Adipose tissue (tissue), 3 donors: ENCODE results near the gene DNAJB1. TPM values are rescaled to one million over a fixed set of nuclear protein-coding genes. Genes with fewer than 3 reads are reported as not detected.

Source experiments
- H3K27ac ChIP-seq: one replicate; pipeline ENCODE4 v1.5.1; 2013; ENCODE audit warnings: low read depth, low read length
- WGBS, 3 donors: extraction: QIAGEN DNeasy Blood & Tissue Kit; methylation state at CpG; one replicate each; pipeline ENCODE4 v1.1.7; 2013; 5-methylcytosine and 5-hydroxymethylcytosine counted together
- polyA plus RNA-seq, 3 donors: library from polyadenylated mRNA; stranded (reverse); fragments of 200-250 nt; gene quantifications; one replicate each; pipeline ENCODE4 v1.2.3, GENCODE V29; 2013
- donor health status: healthy with polysubstance abuse.
- donor health status: Bipolar disorder and iron deficiency.
- donor health status: healthy.

The DNAJB1 gene
- polyA plus RNA-seq, 3 donors, result 31.4 to 285 (median 166) TPM

- WGBS, 3 donors, result 56 to 77% (median 57%) methylated on average over 39 to 43 of the region's 43 CpGs
- no peak overlapping the region for H3K27ac ChIP-seq
These were observed 38.1 kb downstream of the DNAJB1 start for GRCh38 chr19:14479975-14480699.

DNA sequence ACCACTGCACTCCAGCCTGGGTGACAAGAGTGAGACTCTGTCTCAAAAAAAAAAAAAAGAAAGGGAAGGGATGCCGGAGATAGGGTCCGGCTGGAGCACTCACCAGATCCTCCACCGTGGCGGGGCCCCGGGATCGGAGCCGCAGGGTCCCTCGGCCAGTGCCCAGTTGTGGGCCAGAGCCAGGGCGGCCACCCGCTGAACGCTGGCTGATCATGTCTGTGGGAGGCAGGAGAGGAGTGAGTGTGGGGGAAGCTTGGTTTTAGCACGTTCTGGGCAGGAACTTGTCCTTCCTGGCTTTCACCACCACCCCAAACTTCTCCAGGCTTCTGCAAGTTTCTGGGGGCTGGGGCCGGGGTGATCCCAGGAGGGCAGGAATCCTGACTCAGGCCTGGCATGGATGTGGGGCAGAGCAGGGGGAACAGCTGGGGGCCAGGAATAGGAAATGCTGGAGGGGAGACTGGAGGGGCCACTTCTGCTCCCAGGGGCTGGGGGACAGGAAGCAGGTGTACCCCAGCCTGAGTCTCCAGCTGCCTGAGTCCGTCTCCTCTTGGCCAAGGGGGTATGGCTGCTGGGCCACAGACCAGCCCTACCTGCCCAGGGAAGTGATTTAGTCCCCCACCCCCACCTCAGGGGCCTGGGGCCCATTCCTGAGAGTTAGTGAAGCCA, 38.8 kb downstream of the DNAJB1 start:
- 73 to 95% (median 79%) methylated on average over 14 of the region's 14 CpGs for WGBS, 3 donors
- no peak overlapping the region for H3K27ac ChIP-seq

- WGBS, 3 donors, result 71 to 78% (median 73%) methylated on average over 17 to 24 of the region's 24 CpGs
- H3K27ac ChIP-seq, result no peak overlapping the region
These were observed 40.1 kb downstream of the DNAJB1 start for GRCh38 chr19:14478113-14478545.

DNA sequence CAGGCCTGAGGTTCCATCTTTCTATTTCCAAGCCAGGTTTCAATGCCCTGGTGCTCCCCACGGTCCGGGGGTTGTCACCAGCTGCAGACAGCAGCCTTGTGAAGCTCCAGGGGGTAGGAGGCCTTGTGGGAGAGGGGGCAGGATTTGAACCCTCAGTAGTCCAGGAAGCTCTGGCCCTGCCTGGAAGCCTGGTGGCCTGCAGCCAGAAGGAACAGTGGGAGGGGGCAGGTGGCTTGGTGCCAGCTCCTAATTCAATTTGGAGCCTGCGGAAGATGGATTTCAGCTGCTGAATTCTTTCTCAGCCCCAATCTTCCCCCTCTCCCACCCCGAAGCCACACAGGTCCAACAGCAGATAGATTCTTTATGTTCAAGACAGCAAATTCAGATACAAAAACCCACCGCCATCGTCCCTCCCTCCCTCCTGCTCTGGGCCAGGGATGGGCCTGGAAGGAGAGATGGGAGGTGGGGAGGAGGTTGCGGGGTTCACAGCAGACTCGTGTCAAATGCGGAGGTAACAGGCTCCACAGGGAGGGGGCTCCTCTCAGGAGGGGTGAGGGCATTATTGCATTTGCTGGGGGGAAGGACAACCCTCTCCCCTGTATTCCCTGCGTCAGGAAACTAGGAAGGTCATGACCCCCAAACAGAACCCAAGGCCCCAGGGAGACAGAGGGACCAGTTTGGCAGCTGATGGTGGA, 40.6 kb downstream of the DNAJB1 start:
- WGBS, 3 donors, result 61 to 81% (median 66%) methylated on average over 10 of the region's 10 CpGs
- H3K27ac ChIP-seq, result no peak overlapping the region

DNA sequence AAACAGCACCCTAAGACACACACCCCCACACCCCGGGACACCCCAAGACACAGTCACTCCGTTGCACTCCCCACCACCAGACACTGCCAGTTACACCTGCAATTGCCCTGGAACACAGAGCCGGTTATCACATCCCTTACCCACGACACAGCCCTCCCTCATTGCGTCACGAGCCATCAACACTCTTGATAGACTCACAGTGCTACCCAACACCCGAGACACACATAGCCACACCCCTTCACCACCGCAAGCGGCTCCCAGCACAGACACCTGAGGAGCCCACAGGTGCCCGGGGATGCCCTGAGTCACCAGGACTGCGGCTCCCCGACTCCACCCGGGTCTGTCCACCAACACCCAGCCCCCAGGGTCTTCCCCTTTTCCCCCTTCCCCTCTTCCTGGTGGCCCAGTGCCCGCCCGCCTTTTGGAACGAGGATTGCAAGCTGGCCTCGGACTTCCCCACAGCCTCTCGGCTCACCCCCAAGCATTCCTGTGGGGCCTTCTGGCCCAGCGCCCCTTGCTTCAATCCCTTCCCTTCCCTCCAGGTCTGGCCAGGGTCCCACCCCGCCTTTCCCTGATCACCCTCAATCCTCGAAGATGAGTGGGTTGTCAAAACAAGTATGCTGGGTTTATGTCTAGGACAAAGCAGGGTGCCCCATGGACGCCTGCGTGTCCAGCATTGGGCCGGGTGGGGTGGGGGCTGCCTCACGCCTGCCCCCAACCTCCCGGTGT, 41.4 kb downstream of the DNAJB1 start:
- WGBS, 3 donors, result 43 to 69% (median 45%) methylated on average over 26 of the region's 26 CpGs

GRCh38 chr19:14476327-14476672, 41.9 kb downstream of the DNAJB1 start:
- no peak overlapping the region for H3K27ac ChIP-seq
- 77 to 90% (median 80%) methylated on average over 7 of the region's 7 CpGs for WGBS, 3 donors

More for the DNA sequence above, 41.4 kb downstream of the DNAJB1 start:
- no peak overlapping the region for H3K27ac ChIP-seq

GRCh38 chr19:14475251-14476073, 42.7 kb downstream of the DNAJB1 start, which contains the start of gene PTGER1:
Gene PTGER1, minus strand, starts transcription at chr19:14475354. Its CDS starts 1,034 bp downstream, at chr19:14474320.
- no peak within 1 kb of the TSS for H3K27ac ChIP-seq
- 10 to 15% (median 12%) methylated on average over 30 to 33 of the region's 33 CpGs for WGBS, 3 donors

DNA sequence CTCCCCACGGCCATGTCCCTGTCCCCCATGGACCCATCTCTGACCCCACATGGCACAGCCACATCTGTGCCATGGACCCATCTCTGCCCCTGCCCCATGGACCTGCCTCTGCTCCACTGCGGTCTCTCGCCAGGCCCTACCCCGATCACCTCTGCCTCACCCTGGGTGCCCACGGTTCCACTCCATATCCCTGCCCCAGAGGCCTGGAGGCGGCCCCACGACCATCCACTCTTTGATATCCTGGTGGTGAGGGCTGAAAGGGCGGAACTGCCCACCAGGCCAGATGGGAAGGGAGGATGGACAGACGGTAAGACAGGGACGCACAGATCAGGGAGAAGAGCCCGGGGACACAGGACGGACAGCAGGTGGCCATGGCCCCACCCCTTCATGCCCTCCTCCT, 43.4 kb downstream of the DNAJB1 start:
- WGBS, 3 donors, result 43 to 55% (median 48%) methylated on average over 11 to 12 of the region's 12 CpGs
- H3K27ac ChIP-seq, result no peak overlapping the region

GRCh38 chr19:14473978-14474578, 44.1 kb downstream of the DNAJB1 start:
- H3K27ac ChIP-seq, result no peak overlapping the region
- 15 to 43% (median 32%) methylated on average over 31 to 53 of the region's 53 CpGs for WGBS, 3 donors

DNA sequence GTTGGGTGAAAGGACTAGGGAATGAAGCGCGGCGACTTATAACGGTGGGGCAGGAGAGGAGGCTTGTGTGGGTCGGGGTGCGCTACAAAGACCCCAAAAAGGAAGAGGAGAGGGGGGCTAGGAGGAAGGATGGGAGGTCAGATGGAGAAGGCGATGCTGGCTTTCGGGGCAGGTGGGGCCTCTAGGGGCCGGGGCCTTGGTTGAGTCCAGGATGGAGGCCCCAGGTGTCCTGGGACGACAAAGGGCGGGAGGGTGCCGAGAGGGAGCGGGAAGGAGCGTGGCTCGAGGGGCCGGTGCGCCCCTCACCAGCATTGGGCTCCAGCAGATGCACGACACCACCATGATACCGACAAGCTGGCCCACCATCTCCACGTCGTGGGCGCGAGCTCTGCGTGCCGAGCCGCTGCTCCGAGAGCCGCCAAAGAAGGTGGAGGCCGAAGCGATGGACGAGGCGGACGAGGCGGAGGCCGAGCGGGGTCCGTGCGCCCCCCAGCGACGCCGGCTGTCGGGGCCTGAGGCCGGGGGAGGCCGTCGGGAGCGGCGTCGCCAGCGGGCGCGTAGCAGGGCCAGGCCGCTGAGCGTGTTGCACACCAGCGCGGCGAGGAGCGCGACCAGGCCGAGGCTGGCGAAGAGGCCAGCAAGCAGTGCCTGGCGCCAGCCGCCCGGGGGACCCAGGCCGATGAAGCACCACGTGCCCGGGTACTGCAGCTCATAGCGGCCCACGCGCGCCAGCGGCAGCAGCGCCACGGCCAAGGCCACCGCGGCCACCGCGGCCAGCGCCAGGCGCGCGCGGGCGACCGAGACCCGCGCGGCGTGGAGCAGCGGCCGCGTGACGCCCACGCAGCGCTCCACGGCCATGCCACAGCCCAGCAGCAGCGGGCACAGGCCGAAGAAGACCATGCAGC, 44.9 kb downstream of the DNAJB1 start:
- H3K27ac ChIP-seq, result no peak overlapping the region
- 6 to 22% (median 11%) methylated on average over 73 to 97 of the region's 97 CpGs for WGBS, 3 donors

- H3K27ac ChIP-seq, result no peak overlapping the region
- 2 to 3% (median 2%) methylated on average over 61 to 66 of the region's 66 CpGs for WGBS, 3 donors
These were observed 45.8 kb downstream of the DNAJB1 start for GRCh38 chr19:14472202-14472938.

DNA sequence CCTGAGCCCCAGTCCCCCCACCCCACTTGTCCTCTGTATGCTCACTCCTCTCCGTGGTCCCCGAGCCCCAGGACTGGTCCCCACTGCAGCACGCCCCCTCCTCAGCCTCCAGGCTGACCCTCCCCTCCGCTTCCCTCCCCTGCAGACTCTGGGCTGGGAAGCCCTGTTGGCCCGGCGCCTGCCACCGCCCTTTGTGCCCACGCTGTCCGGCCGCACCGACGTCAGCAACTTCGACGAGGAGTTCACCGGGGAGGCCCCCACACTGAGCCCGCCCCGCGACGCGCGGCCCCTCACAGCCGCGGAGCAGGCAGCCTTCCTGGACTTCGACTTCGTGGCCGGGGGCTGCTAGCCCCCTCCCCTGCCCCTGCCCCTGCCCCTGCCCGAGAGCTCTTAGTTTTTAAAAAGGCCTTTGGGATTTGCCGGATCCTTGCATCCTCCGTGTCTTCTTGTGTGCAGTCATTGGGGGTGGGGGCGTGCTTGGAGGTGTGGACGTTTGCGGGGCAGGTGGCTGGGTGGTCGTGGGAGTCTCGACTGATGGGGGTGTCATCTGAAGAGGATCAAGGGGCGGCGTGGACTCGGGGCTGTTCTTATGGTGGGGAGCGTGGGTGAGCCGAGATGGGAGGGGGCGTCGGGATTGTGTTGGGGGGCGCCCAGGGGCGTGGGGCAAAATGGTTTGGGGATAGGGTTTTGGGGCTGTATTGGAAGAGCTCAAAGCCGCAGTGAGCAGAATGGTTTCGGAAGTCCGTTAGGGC, 46.6 kb downstream of the DNAJB1 start:
- WGBS, 3 donors, result 69 to 75% (median 72%) methylated on average over 46 of the region's 46 CpGs
- H3K27ac ChIP-seq, result no peak overlapping the region

DNA sequence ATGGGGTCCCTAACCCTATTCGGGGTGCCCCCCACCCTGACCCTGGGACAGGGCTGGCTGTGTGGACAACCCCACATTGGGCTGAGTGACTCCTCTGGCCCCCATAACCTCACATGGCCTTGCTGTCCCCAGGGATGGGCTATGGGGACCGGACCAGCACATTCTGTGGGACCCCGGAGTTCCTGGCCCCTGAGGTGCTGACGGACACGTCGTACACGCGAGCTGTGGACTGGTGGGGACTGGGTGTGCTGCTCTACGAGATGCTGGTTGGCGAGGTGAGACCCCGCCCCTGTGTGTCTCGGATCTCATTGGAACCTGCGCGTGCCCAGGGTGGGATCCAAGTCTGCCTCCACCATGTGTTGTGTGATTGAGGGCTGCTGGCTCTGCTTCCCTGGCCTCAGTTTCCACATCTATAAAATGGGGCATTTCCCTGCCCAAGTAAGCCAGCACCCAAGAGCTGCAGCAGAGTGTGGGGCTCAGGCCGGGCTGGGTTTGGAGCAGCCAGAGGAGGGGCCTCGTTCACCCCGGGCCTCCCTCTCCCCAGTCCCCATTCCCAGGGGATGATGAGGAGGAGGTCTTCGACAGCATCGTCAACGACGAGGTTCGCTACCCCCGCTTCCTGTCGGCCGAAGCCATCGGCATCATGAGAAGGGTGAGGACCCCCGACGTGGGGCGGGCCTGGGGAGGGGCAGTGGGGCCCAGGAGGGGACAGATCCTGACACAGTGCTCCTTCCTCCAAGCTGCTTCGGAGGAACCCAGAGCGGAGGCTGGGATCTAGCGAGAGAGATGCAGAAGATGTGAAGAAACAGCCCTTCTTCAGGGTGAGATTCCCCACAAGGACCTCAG, 47.9 kb downstream of the DNAJB1 start:
- H3K27ac ChIP-seq, result no peak overlapping the region
- 85 to 91% (median 86%) methylated on average over 29 to 32 of the region's 32 CpGs for WGBS, 3 donors

DNA sequence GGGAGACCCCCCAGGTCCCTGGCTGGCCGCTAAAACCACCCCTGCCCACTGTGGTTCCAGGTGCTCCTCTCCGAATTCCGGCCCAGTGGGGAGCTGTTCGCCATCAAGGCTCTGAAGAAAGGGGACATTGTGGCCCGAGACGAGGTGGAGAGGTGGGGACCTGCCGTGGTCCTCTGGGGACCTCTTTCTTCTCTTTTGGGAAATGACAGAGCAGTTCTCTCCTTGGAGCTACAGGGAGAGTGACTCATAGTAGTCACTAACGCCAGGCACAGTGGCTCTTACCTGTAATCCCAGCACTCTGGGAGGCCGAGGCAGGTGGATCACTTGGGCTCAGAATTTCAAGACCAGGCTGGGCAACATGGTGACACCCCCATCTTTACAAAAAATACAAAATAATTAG, 50.4 kb downstream of the DNAJB1 start:
- WGBS, 3 donors, result 76 to 86% (median 80%) methylated on average over 9 of the region's 9 CpGs

More for the DNA sequence above, 50.4 kb downstream of the DNAJB1 start:
- H3K27ac ChIP-seq, result no peak overlapping the region
